Activated CD4-positive, alpha-beta T cell treated with anti-CD3 and anti-CD28 coated beads for 36 hours (primary cell): ENCODE measurements around the gene AJUBA. TPM values are rescaled to one million over a fixed set of nuclear protein-coding genes. Genes with fewer than 3 reads are reported as not detected.
"Not testable (repeated sequence)": the region's sequence is repeated elsewhere in the genome, so short reads cannot be mapped to it uniquely, and the experiment has no call there.

Source experiments
- ATAC-seq: fragments of 200-7000 bp; cut with Tn5 transposase; one replicate; pipeline ENCODE4 v1.10.0; 2021; ENCODE audit warnings: mild to moderate bottlenecking, moderate library complexity
- CTCF ChIA-PET: fragments of 350-600 bp; sonication (Branson Sonifier 250); formaldehyde crosslinking; loops from one replicate; lab custom pipeline; 2021; ENCODE audit warnings: antibody characterized with exemption; lab: Charles Lee
- POLR2A ChIA-PET: fragments of 350-600 bp; sonication (Branson Sonifier 250); formaldehyde crosslinking; loops from one replicate; lab custom pipeline; 2021; ENCODE audit warnings: antibody characterized with exemption, inconsistent platforms; lab: Charles Lee
- DNase-seq: peaks from one replicate; pipeline ENCODE4 v3.0.0-alpha.2; 2020
- H3K27ac Mint-ChIP-seq: one replicate; pipeline ENCODE4 v1.8.0; 2021; ENCODE audit warnings: mixed read lengths
- H3K27me3 Mint-ChIP-seq: one replicate; pipeline ENCODE4 v1.8.0; 2021; ENCODE audit warnings: mixed read lengths
- H3K36me3 Mint-ChIP-seq: one replicate; pipeline ENCODE4 v1.8.0; 2021; ENCODE audit warnings: low read depth, mixed read lengths
- H3K4me1 Mint-ChIP-seq: one replicate; pipeline ENCODE4 v1.8.0; 2021; ENCODE audit warnings: mixed read lengths
- H3K4me3 Mint-ChIP-seq: one replicate; pipeline ENCODE4 v1.8.0; 2021; ENCODE audit warnings: mild to moderate bottlenecking, moderate library complexity, mixed read lengths
- H3K9me3 Mint-ChIP-seq: one replicate; pipeline ENCODE4 v1.8.0; 2021; ENCODE audit warnings: low read depth, mixed read lengths
- intact Hi-C, 2 experiments: fragments of 100-400 bp; cut with DNase I in 1 of 2; cut with micrococcal nuclease in 1 of 2; formaldehyde crosslinking; loops; one replicate each; pipeline versions ENCODE4 v1.14.2 to v1.15.1; 2022 to 2024; cut with DNase I, micrococcal nuclease
- total RNA-seq, 2 experiments: library from RNA; stranded (reverse); gene quantifications; one replicate each; pipeline ENCODE4 v1.2.3, GENCODE V29; 2021

Gene AJUBA
- total RNA-seq, 2 experiments from 2014 or later, result 2.9 to 3.2 TPM

DNA sequence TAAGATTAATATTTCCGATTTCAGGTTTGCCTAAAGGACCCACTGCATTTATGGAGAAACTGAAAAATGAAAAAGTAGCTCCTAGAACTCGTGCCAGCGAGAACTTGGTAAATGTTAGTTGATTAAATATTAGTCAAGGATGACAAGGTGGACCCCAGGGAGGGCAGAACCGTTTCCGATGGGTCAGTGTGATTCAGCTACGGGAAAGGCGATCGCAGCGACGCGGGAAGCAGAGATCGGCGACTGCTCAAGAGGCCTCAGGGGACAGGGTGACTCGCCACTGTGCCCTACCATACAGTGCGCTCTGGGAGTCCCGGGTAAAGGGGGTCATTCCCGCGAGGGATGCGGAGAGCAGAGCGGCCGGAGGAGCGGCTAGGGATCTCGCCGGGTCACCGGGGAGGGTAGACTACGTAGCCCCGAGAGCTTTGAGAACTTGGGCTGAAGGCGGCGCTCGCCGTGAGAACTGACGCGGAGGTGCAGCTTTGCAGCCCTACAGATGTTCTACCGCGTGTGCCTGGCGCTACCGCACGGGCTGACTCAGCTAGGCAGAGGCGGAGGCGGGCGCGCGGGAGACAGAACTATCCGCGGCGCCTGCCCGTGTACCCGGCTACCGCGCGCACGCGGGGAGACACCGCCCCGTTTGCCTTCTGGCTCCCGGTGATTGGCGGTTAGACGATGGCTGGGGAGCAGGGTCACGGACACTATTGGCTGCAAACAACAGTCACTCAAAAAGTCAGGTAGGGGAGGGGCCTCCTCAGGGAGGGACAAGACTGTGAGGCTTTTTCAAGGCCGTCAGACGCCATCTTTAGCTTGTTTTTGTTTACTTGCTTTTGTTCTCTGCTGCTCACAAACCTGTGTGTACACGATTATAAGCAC lies 24.4 kb upstream of the AJUBA start:
- no peaks in the 10 kb centered on the region for H3K36me3 Mint-ChIP-seq
- no peaks in the 10 kb centered on the region for H3K9me3 Mint-ChIP-seq
- ChIA-PET CTCF (interaction anchor here (0.5 to 3.9 kb wide), 37 partner anchors 10 to 524 kb away, joined by 3 to 61 read pairs (median 7); partner anchors contain the start of genes AJUBA, CDH24, HAUS4 and PRMT5), POLR2A (interaction anchor here (0.6 to 2.9 kb wide), 21 partner anchors 9 to 1554 kb away, joined by 3 to 16 read pairs (median 4); partner anchors contain the start of genes ACIN1, AJUBA, C14orf119 and HAUS4)
- H3K27me3 Mint-ChIP-seq, result no peaks in the 10 kb centered on the region
- ATAC-seq, result peak; percentile 98
- intact Hi-C loops, result loop anchor here (1.0 to 5.0 kb wide), 10 partner anchors 28 to 315 kb away; partner anchors contain the start of genes ACIN1 (in 1 of the 2), C14orf119 (in 1 of the 2), CDH24 (in 1 of the 2) and LRP10 (in 1 of the 2)
- H3K4me1 Mint-ChIP-seq, result peaks cover 45% of the 10 kb centered on the region
- peak; percentile 98 for DNase-seq
- H3K27ac Mint-ChIP-seq, result peak overlapping the region; percentile 99
- H3K4me3 Mint-ChIP-seq, result peak overlapping the region; percentile 95

GRCh38 chr14:23006188-23006534 lies 23.8 kb upstream of the AJUBA start:
- no peaks in the 10 kb centered on the region for H3K9me3 Mint-ChIP-seq
- peak overlapping the region; percentile 99 for H3K27ac Mint-ChIP-seq
- ATAC-seq (no peak), DNase-seq (no peak)
- H3K36me3 Mint-ChIP-seq, result no peaks in the 10 kb centered on the region
- H3K4me1 Mint-ChIP-seq, result peaks cover 42% of the 10 kb centered on the region
- CTCF ChIA-PET, result interaction anchor here (0.6 to 3.9 kb wide), 29 partner anchors 10 to 524 kb away, joined by 3 to 61 read pairs (median 9); partner anchors contain the start of genes AJUBA, CDH24, HAUS4 and PRMT5
- no peaks in the 10 kb centered on the region for H3K27me3 Mint-ChIP-seq
- intact Hi-C loops, result loop anchor here in 1 of 2 experiments (5.0 kb wide), 1 partner anchor 51 kb away; the partner anchor contains the start of gene CDH24
- POLR2A ChIA-PET, result interaction anchor here (0.9 to 2.9 kb wide), 9 partner anchors 11 to 89 kb away, joined by 4 to 16 read pairs (median 5); partner anchors contain the start of genes ACIN1, C14orf119, HAUS4 and PRMT5
- peak overlapping the region; percentile 95 for H3K4me3 Mint-ChIP-seq

GRCh38 chr14:23005451-23006187 lies 23.3 kb upstream of the AJUBA start:
- H3K27me3 Mint-ChIP-seq, result no peaks in the 10 kb centered on the region
- H3K4me3 Mint-ChIP-seq, result peak overlapping the region; percentile 95
- intact Hi-C loops, result loop anchor here in 1 of 2 experiments (5.0 kb wide), 1 partner anchor 52 kb away; the partner anchor contains the start of gene CDH24
- POLR2A ChIA-PET, result interaction anchor here (0.9 to 2.1 kb wide), 5 partner anchors 12 to 89 kb away, joined by 4 to 16 read pairs (median 4); partner anchors contain the start of genes ACIN1 and C14orf119
- DNase-seq, result no peak
- CTCF ChIA-PET, result interaction anchor here (0.6 to 3.9 kb wide), 26 partner anchors 9 to 523 kb away, joined by 3 to 61 read pairs (median 11); partner anchors contain the start of genes AJUBA, CDH24, HAUS4 and PRMT5
- ATAC-seq, result no peak
- peaks cover 47% of the 10 kb centered on the region for H3K4me1 Mint-ChIP-seq
- H3K9me3 Mint-ChIP-seq, result no peaks in the 10 kb centered on the region
- peak overlapping the region; percentile 99 for H3K27ac Mint-ChIP-seq
- H3K36me3 Mint-ChIP-seq, result no peaks in the 10 kb centered on the region

GRCh38 chr14:23004274-23004673 lies 21.9 kb upstream of the AJUBA start:
- H3K36me3 Mint-ChIP-seq, H3K9me3 Mint-ChIP-seq, H3K27ac Mint-ChIP-seq, H3K4me3 Mint-ChIP-seq, ATAC-seq, intact Hi-C loops, DNase-seq, H3K27me3 Mint-ChIP-seq, POLR2A ChIA-PET: not testable (repeated sequence)
- peaks cover 40% of the 10 kb centered on the region for H3K4me1 Mint-ChIP-seq
- CTCF ChIA-PET, result interaction anchor here (1.0 to 2.6 kb wide), 4 partner anchors 9 to 22 kb away, joined by 3 to 11 read pairs (median 4); partner anchors contain the start of gene AJUBA

- peaks cover 25% of the 10 kb centered on the region for H3K4me1 Mint-ChIP-seq
- H3K4me3 Mint-ChIP-seq, result no peak overlapping the region
- H3K36me3 Mint-ChIP-seq, result no peaks in the 10 kb centered on the region
- H3K27me3 Mint-ChIP-seq, result no peaks in the 10 kb centered on the region
- ATAC-seq, result no peak
- ChIA-PET POLR2A (no interaction called here), CTCF (interaction anchor here (0.5 to 2.2 kb wide), 5 partner anchors 10 to 100 kb away, joined by 3 to 5 read pairs (median 3); no protein-coding TSS in a partner anchor)
- H3K9me3 Mint-ChIP-seq, result no peaks in the 10 kb centered on the region
- intact Hi-C loops, result no loop called here
- DNase-seq, result no peak
- no peak overlapping the region for H3K27ac Mint-ChIP-seq
Observed at GRCh38 chr14:23002592-23002991, 20.2 kb upstream of the AJUBA start.

DNA sequence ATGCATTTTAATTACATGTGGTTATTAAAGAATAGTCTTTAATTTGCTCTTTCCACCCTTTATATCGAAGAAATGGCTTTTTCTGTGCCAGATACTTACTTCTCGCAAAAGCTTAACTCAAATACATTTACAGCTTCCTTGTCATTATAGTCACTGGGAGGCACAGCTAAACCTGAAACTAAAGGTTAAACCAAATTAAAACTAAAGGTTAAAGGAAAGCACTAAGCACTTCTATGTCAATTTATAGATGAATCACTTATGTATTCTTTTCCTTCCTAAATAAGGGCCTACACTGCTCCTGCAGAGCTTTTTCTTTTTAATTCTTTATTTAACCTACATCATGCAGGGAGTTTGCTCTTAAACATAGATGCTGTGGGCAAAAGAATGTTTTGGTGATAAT lies 18.5 kb upstream of the AJUBA start:
- intact Hi-C loops, result no loop called here
- ChIA-PET POLR2A (interaction anchor here (0.6 kb wide), 1 partner anchor 57 kb away, joined by 3 read pairs; no protein-coding TSS in a partner anchor), CTCF (interaction anchor here (0.5 to 2.4 kb wide), 14 partner anchors 8 to 99 kb away, joined by 3 to 19 read pairs (median 4); partner anchors contain the start of genes AJUBA, CDH24 and PSMB11)
- Mint-ChIP-seq H3K4me1 (peaks cover 12% of the 10 kb centered on the region), H3K27me3 (no peaks in the 10 kb centered on the region), H3K36me3 (no peaks in the 10 kb centered on the region), H3K4me3 (no peak overlapping the region), H3K27ac (no peak overlapping the region), H3K9me3 (no peaks in the 10 kb centered on the region)
- peak; percentile 72 for ATAC-seq
- DNase-seq, result no peak

- Mint-ChIP-seq H3K4me1 (peaks cover 5% of the 10 kb centered on the region), H3K27me3 (no peaks in the 10 kb centered on the region), H3K27ac (no peak overlapping the region), H3K4me3 (no peak overlapping the region), H3K36me3 (no peaks in the 10 kb centered on the region), H3K9me3 (no peaks in the 10 kb centered on the region)
- ATAC-seq, result no peak
- no peak for DNase-seq
- intact Hi-C loops, result no loop called here
- CTCF ChIA-PET, result interaction anchor here (0.7 to 4.7 kb wide), 2 partner anchors 9 to 70 kb away, joined by 3 to 50 read pairs; no protein-coding TSS in a partner anchor
- POLR2A ChIA-PET, result interaction anchor here (1.7 kb wide), 1 partner anchor 9 kb away, joined by 5 read pairs; no protein-coding TSS in a partner anchor
Observed at GRCh38 chr14:22998329-22999012, 16.1 kb upstream of the AJUBA start.

DNA sequence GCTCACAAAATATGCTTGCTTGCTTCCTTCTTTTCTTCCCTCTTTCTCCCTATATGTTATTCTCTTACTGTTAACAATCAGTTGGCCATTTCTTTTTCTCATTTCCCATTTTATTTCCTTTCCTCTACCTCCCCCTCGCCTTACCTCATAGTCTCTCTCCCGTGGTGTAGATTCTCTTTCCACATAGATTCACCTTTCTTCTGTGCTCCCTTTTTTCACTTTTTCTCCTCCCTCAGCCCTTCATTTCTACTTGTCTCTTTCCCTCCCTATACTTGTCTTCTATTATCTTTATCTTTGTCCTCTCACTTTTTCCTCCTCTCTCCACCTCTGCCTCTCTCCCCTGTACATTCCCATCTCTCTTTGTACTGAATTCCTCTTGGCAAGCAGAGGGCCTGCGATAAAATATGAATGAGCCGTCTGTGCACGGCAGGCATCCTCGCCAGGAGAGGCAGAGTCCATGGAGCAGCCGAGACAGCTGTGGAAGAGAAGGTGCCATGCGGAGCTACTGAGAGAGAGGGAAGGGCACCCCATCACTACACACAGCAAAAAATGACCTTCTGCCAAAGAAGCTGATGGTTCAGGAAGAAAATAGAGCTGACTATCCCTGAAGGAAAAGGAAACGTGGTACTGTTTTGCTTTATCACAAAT lies 15.4 kb upstream of the AJUBA start:
- no peaks in the 10 kb centered on the region for H3K27me3 Mint-ChIP-seq
- ChIA-PET POLR2A (interaction anchor here (1.7 kb wide), 1 partner anchor 9 kb away, joined by 5 read pairs; no protein-coding TSS in a partner anchor), CTCF (interaction anchor here (0.7 to 6.3 kb wide), 3 partner anchors 10 to 71 kb away, joined by 3 to 110 read pairs (median 50); partner anchors contain the start of gene AJUBA)
- peaks cover 5% of the 10 kb centered on the region for H3K4me1 Mint-ChIP-seq
- intact Hi-C loops, result no loop called here
- no peaks in the 10 kb centered on the region for H3K36me3 Mint-ChIP-seq
- no peak for DNase-seq
- H3K27ac Mint-ChIP-seq, result no peak overlapping the region
- H3K4me3 Mint-ChIP-seq, result no peak overlapping the region
- ATAC-seq, result no peak
- H3K9me3 Mint-ChIP-seq, result no peaks in the 10 kb centered on the region

DNA sequence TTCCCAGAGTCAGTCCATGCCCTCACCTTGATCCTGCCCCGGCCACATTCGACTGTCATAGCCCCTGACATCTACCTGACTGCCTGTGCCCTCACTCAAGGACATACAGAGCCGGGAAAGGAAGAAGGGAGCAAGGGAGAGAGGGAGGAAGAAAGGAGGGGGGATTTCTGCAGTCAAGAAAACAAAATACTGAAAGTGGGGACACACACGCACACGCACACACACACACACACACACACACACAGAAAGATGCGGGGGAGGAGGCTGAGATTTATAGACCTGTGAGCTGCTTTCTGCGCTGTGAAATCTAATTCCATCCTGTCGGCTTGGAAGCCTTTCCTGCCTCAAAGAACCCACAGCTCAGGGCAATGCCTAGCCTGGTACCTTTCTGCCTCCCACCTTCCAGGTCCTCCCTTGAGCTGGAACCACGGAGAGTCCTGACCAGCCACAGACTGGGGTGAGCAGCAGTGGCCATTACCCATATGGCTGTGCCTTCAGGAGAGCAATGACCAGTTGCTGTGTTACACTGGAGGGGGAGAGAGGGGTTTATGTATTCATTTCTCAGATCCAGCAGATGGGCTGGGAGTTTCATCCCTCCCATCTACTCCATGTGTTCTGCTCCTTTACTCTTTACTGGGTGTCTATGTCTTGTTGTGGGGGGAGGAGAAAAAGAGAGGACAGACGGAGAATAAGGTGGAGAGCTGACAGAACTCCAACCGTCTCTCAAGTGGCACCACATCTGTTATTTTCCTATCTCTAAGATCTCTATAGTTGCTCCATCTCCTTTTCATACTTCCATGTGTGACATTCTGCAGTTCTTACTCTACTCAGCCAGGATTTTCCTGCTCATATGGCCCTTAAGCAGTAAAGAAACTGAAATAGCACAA lies 14.7 kb upstream of the AJUBA start:
- H3K4me3 Mint-ChIP-seq, result no peak overlapping the region
- no peaks in the 10 kb centered on the region for H3K36me3 Mint-ChIP-seq
- H3K4me1 Mint-ChIP-seq, result peaks cover 5% of the 10 kb centered on the region
- intact Hi-C loops, result no loop called here
- ATAC-seq, result no peak
- H3K27me3 Mint-ChIP-seq, result no peaks in the 10 kb centered on the region
- no peak overlapping the region for H3K27ac Mint-ChIP-seq
- DNase-seq, result peak; percentile 24
- CTCF ChIA-PET, result interaction anchor here (0.6 to 18.1 kb wide), 9 partner anchors 10 to 321 kb away, joined by 3 to 751 read pairs (median 11); partner anchors contain the start of genes AJUBA and CDH24
- H3K9me3 Mint-ChIP-seq, result no peaks in the 10 kb centered on the region
- POLR2A ChIA-PET, result interaction anchor here (1.7 kb wide), 1 partner anchor 10 kb away, joined by 5 read pairs; no protein-coding TSS in a partner anchor
